Thoracic aorta (tissue), 2 donors: ENCODE results near the gene NFKBIE. TPM values are rescaled to one million over a fixed set of nuclear protein-coding genes. Genes with fewer than 3 reads are reported as not detected.

Experiments used
- ATAC-seq: fragments of 150-250 bp; one replicate; pipeline ENCODE4 v1.8.0; 2017; ENCODE audit warnings: low read depth; ENCODE audit not compliant: insufficient number of reproducible peaks, low FRiP score
- DNase-seq: peaks from one replicate; pipeline ENCODE4 v3.0.0-alpha.2; 2020; ENCODE audit warnings: low spot score
- H3K27ac ChIP-seq, 2 donors: fragments of 200-600 bp; sonication (generic); 1 replicate in 1 of 2; 2 replicates in 1 of 2; pipeline ENCODE4 v1.5.1; 2016; ENCODE audit warnings: mild to moderate bottlenecking in 2 of 2, moderate library complexity in 2 of 2
- H3K27me3 ChIP-seq: fragments of 200-600 bp; sonication (generic); replicated peaks from 2 replicates; pipeline ENCODE4 v1.6.0; 2016; ENCODE audit warnings: mild to moderate bottlenecking; ENCODE audit not compliant: insufficient read depth
- H3K36me3 ChIP-seq: fragments of 200-600 bp; sonication (generic); one replicate; pipeline ENCODE4 v1.5.1; 2016
- H3K4me1 ChIP-seq, 2 donors: fragments of 200-600 bp; sonication (generic); 1 replicate in 1 of 2; 2 replicates in 1 of 2; pipeline versions ENCODE4 v1.5.1 to v1.6.0; 2016; ENCODE audit warnings: low read depth in 2 of 2, mild to moderate bottlenecking in 1 of 2; ENCODE audit not compliant: control insufficient read depth in 1 of 2
- H3K4me3 ChIP-seq: fragments of 200-600 bp; sonication (generic); 2 replicates; pipeline ENCODE4 v1.5.1; 2016; ENCODE audit warnings: mild to moderate bottlenecking
- H3K9me3 ChIP-seq: fragments of 200-600 bp; sonication (generic); 2 replicates; pipeline ENCODE4 v1.5.1; 2016
- total RNA-seq, 2 donors: library from RNA; depleted of rRNA; stranded (reverse); fragments of >200 nt; gene quantifications; one replicate each; pipeline versions ENCODE4 v1.1.0 to v1.2.3, GENCODE V29; 2016
- TF ChIP-seq, protein P1 (sequence below): fragments of 200-600 bp; sonication (generic); IDR thresholded peaks from one replicate; pipeline ENCODE4 v1.5.1; 2019; ENCODE audit warnings: antibody characterized with exemption

The NFKBIE gene
- total RNA-seq, 2 donors from 2014 or later, result 5.5 to 10.6 TPM

- ATAC-seq (no peak), DNase-seq (no peak)
- TF ChIP-seq, protein P1, sequence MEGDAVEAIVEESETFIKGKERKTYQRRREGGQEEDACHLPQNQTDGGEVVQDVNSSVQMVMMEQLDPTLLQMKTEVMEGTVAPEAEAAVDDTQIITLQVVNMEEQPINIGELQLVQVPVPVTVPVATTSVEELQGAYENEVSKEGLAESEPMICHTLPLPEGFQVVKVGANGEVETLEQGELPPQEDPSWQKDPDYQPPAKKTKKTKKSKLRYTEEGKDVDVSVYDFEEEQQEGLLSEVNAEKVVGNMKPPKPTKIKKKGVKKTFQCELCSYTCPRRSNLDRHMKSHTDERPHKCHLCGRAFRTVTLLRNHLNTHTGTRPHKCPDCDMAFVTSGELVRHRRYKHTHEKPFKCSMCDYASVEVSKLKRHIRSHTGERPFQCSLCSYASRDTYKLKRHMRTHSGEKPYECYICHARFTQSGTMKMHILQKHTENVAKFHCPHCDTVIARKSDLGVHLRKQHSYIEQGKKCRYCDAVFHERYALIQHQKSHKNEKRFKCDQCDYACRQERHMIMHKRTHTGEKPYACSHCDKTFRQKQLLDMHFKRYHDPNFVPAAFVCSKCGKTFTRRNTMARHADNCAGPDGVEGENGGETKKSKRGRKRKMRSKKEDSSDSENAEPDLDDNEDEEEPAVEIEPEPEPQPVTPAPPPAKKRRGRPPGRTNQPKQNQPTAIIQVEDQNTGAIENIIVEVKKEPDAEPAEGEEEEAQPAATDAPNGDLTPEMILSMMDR, result no peak
- Histone ChIP-seq H3K4me1 (peaks cover 0 to 15% of the 10 kb centered on the region in 2 donors), H3K4me3 (peak overlapping the region; percentile 64), H3K9me3 (no peaks in the 10 kb centered on the region), H3K27ac (no peak overlapping the region), H3K27me3 (no peaks in the 10 kb centered on the region), H3K36me3 (no peaks in the 10 kb centered on the region)
Observed at GRCh38 chr6:44275271-44275748, 10.0 kb upstream of the NFKBIE start.

DNA sequence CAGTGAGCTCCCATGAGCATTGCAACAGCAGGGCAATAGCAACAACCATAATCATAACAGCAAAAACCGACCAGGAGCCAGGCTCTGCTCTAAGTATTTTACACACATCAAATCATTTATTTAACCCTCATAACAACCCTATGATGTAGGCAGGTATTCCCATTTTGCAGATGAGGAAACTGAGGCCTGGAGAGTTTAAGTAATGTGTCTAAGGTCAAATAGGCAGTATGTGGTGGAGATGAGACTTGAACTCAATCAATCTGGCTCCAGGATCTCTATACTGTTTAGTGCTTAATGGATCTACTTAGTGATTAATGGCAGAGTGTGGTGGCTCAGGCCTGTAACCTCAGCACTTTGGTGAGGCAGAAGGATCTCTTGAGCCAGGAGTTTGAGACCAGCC, 8.3 kb upstream of the NFKBIE start:
- Histone ChIP-seq H3K36me3 (no peaks in the 10 kb centered on the region), H3K9me3 (no peaks in the 10 kb centered on the region), H3K4me3 (no peak overlapping the region), H3K4me1 (peaks cover 0 to 15% of the 10 kb centered on the region in 2 donors), H3K27ac (no peak overlapping the region), H3K27me3 (peaks cover 4% of the 10 kb centered on the region)
- TF ChIP-seq, protein P1, result no peak
- no peak for DNase-seq
- no peak for ATAC-seq

GRCh38 chr6:44272999-44273566, 7.7 kb upstream of the NFKBIE start:
- Histone ChIP-seq H3K9me3 (no peaks in the 10 kb centered on the region), H3K4me1 (peaks cover 0 to 15% of the 10 kb centered on the region in 2 donors), H3K4me3 (no peak overlapping the region), H3K36me3 (no peaks in the 10 kb centered on the region), H3K27ac (no peak overlapping the region), H3K27me3 (peaks cover 4% of the 10 kb centered on the region)
- TF ChIP-seq, protein P1, result no peak
- no peak for DNase-seq
- no peak for ATAC-seq

DNA sequence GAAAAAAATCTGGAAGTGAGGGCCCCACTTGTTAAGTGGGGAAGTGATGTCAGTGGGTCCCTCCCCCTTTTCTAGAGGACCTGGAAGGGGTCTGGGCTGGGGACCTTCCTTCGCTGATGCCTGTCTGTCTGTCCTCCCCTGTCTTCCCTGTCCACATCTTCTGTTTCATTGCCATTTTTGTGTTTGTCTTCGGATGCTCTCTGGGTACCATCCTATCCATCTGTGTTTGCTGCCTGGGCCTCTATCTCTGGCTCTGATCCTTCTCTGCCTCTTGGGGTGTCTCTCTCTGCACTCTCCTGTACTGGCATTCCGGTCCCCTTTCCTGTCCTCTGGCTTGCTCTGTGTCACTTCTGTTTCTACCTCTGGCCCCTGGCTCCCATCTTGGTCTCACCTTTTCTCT, 7.2 kb upstream of the NFKBIE start:
- DNase-seq, result no peak
- Histone ChIP-seq H3K36me3 (no peaks in the 10 kb centered on the region), H3K9me3 (no peaks in the 10 kb centered on the region), H3K27ac (no peak overlapping the region), H3K4me3 (no peak overlapping the region), H3K27me3 (peaks cover 4% of the 10 kb centered on the region), H3K4me1 (peaks cover 0 to 15% of the 10 kb centered on the region in 2 donors)
- no peak for ATAC-seq
- TF ChIP-seq, protein P1, result no peak

DNA sequence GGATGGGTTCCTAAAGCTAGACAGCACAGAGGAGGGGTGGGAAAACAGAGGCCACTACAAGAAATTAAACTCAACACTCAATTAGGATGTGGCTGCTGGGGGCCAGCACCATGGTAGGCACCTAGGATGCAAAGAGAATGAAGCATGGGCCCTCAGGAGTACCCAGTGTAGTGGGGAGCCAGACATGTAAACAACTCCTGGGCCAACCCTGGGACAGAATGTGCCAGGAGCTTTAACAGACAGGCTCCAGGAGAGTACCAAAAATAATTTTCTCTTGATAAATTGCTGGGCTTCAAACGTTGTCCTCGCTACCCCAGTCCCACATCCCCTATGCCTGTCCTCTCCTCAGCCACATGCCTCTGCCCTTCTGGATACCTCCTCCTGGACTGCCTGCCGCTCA, 6.6 kb upstream of the NFKBIE start:
- H3K27me3 ChIP-seq, result peaks cover 4% of the 10 kb centered on the region
- no peak overlapping the region for H3K27ac ChIP-seq
- H3K4me1 ChIP-seq, result peaks cover 0 to 15% of the 10 kb centered on the region in 2 donors
- no peaks in the 10 kb centered on the region for H3K36me3 ChIP-seq
- DNase-seq, result no peak
- TF ChIP-seq, protein P1, result no peak
- ATAC-seq, result no peak
- no peak overlapping the region for H3K4me3 ChIP-seq
- H3K9me3 ChIP-seq, result no peaks in the 10 kb centered on the region
